SK-N-SH treated with all-trans-retinoic acid at 6 μM for 48 hours (cell line): ENCODE measurements around the gene RABGAP1L.

Experiments
- ARNTL ChIP-seq: fragments of 450-650 bp; formaldehyde crosslinking; IDR thresholded peaks from 2 replicates; pipeline ENCODE4 v1.5.0; 2020; ENCODE audit warnings: low read depth, mild to moderate bottlenecking, moderate library complexity, borderline replicate concordance
- BACH2 ChIP-seq: fragments of 250-450 bp; sonication (Bioruptor Pico); IDR thresholded peaks from 2 replicates; pipeline ENCODE4 v1.9.0; 2021; ENCODE audit warnings: mild to moderate bottlenecking, borderline replicate concordance
- ISL1 ChIP-seq: fragments of 250-450 bp; sonication (Bioruptor Pico); IDR thresholded peaks from 2 replicates; pipeline ENCODE4 v2.1.2; 2022; ENCODE audit warnings: mild to moderate bottlenecking, moderate library complexity
- PPARA ChIP-seq: fragments of 250-450 bp; sonication (Bioruptor Pico); IDR thresholded peaks from 2 replicates; pipeline ENCODE4 v1.5.0; 2020; ENCODE audit warnings: mild to moderate bottlenecking, borderline replicate concordance
- ZC3H10 ChIP-seq: fragments of 250-450 bp; sonication (Bioruptor Pico); IDR thresholded peaks from 2 replicates; pipeline ENCODE4 v1.5.1; 2021; ENCODE audit warnings: mild to moderate bottlenecking, moderate library complexity
- ZFP30 ChIP-seq: fragments of 450-650 bp; formaldehyde crosslinking; IDR thresholded peaks from 2 replicates; pipeline ENCODE4 v1.5.0; 2022; ENCODE audit warnings: mild to moderate bottlenecking, moderate library complexity
- TF ChIP-seq, protein P1 (sequence below): fragments of 250-450 bp; sonication (Bioruptor Pico); IDR thresholded peaks from 2 replicates; pipeline ENCODE4 v1.8.0; 2020; ENCODE audit warnings: mild to moderate bottlenecking, moderate library complexity, borderline replicate concordance

- TF ChIP-seq PPARA (CRISPR knock-in tag) (no peak), ZFP30 (CRISPR knock-in tag) (no peak), BACH2 (no peak), ZC3H10 (no peak), ARNTL (CRISPR knock-in tag) (no peak), ISL1 (no peak)
- TF ChIP-seq, protein P1, sequence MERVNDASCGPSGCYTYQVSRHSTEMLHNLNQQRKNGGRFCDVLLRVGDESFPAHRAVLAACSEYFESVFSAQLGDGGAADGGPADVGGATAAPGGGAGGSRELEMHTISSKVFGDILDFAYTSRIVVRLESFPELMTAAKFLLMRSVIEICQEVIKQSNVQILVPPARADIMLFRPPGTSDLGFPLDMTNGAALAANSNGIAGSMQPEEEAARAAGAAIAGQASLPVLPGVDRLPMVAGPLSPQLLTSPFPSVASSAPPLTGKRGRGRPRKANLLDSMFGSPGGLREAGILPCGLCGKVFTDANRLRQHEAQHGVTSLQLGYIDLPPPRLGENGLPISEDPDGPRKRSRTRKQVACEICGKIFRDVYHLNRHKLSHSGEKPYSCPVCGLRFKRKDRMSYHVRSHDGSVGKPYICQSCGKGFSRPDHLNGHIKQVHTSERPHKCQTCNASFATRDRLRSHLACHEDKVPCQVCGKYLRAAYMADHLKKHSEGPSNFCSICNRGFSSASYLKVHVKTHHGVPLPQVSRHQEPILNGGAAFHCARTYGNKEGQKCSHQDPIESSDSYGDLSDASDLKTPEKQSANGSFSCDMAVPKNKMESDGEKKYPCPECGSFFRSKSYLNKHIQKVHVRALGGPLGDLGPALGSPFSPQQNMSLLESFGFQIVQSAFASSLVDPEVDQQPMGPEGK (CRISPR knock-in tag): no peak
Measured at GRCh38 chr1:174819596-174819995, 660.3 kb downstream of the RABGAP1L start.
